HS-27A (cell line): ENCODE data around the gene CENPC.
"Not testable (repeated sequence)": the region's sequence is repeated elsewhere in the genome, so short reads cannot be mapped to it uniquely, and the experiment has no call there.

Experiments
- DNase-seq: peaks from one replicate; pipeline ENCODE4 v3.0.0-alpha.2; 2012; ENCODE audit warnings: low read depth, missing footprints

Gene CENPC

DNA sequence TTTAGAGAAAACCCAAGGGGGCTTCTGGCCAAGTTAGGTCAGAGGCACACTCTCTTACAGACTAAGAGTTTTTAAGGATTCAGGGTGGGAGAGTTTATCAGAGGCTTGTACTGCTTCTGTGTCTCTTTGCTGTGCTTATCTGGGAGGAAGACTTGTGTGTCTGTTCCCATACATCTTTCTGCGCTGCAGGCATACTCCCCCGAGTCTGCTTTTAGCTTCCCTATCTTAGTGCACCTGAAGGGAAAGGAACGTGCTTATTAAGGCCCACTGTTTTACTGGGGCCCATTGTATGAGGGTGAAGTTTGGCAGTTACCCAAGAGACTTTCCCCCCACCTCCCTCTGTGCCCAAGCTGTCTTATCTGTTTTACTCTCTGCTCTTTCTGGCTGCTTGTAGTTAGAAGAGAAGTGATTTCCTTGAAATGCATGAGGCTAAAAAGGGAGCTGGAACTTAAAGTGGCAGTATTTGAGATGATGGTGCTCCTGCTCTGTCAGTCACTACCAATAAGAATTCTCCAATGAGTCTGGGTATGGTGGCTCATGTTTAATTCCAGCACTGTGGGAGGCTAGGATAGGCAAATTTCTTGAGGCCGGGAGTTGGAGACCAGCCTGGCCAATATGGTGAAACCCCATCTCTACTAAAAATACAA is 7.0 kb upstream of the CENPC start:
- DNase-seq, result not testable (repeated sequence)

DNA sequence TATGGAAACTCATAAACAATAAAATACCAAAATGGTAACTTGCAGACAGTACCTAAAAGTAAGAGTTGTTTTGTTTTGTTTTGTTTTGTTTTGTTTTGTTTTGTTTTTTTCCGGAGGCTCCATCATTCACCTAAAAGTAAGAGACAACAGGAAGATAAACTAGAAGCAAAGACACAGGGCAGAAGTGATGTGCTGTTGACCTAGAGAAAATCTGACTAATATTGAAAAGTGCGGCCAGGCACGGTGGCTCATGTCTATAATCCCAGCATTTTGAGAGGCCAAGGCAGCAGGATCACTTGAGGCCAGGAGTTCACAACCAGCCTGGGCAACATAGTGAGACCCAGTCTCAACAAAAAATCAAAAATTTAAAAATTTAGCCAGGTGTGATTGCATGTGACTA is 5.6 kb upstream of the CENPC start:
- DNase-seq, result no peak

DNA sequence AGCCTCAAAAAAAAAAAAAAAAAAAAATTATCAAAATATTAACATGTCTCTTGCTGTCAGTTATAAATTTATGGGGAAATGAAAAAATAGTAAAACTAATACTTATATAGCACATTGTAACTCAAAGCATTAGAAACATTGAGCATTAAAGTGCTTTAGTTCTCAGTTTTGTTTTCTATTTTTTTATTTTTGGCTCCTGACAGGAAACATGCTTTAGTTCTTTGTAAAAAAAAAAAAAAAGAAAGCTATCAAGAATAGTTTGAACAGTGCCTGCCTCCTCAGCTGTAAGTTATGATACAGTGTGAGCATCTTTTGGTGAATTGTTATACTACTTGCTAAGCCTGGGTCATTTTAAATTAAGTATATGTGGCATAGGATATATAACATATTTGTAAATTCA is 5.1 kb upstream of the CENPC start:
- DNase-seq, result no peak

DNA sequence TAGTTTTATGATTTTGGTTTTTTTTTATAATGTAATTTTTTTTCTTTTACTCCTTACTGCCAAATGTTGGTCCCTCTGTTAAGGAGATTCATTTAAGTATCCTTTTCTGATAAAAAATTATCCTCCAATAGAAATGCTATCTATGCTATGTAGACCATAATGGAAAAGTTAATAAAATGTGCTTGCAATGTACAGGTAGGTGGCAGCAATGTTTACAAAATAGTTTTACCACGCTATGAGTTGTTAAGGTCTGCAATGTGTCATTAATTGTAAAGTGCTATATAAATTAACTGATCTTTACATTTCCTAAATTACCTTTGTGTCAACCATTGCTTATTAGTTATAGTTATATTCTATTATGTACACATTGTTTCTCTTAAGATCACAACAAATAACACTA is 3.8 kb upstream of the CENPC start:
- no peak for DNase-seq

DNA sequence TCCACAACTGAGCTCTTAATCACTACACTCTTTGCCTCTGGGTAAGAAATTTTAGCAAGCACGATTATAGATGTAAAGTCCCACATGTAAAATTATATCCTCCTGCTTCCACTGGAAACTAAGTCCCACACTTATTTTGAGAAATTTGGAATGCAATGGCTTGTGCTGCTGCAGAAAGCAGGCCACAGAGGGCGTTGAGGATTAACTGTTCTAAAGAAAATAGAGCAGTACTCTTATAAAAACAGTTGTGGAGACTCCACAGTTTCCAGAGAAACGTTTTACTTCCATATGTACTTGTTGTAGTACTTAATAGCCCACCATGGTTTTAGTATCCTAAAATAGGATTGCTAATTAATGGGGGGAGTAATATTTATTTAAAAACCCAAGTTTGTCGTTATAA is 1.7 kb upstream of the CENPC start:
- DNase-seq, result no peak

DNA sequence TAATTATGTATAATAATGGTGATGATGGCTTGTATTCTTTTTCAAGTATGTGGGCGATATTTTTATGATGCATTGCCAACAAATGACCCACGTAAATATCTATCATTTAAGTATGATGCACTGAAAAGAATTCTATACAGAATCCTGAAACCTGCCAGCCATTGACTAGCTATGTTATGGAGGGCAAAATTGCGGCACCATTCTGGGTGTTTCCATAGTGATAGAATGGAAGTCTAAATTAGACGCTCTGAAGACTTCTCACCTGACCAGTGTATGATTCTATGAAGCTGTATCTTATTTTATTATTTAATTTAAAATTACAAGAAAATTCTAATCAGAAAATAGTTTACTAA is 677 bp upstream of the CENPC start:
- no peak for DNase-seq

DNA sequence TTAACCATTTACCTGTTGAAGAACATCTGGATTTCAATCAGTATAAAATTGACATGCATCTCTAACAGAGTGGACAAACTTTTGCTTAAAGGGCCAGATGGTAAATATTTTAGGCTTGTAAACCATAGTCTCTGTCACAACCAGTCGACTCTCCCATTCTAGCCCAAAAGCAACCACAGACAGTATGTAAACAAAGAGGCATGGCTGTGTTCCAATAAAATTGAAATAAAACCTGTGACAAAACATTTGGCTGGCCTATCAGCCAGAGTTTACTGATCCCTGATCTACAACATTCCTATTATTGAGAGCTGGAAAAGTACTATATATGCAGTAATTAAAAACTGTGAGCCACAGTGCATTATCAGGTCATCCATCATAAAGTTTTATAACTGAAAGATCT is 3.2 kb downstream of the CENPC start:
- no peak for DNase-seq

DNA sequence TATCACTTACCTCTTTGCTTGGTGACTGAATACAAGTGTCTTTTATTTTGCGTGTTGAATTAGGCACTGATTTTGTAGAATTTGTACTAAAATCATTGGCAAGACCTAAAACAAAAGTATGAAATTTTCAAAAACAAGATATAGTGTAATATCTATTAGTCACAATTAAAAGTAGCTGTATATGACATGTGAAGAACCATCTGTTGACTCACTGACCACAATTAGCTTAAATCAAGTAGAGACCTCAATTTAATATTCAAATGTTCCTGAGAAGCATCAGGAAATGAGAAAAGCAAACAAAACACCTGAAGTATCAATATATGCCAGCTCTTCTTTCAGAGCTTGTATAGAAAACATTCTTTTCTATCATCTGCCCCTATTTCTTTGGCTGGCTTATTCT is 5.5 kb downstream of the CENPC start:
- no peak for DNase-seq

DNA sequence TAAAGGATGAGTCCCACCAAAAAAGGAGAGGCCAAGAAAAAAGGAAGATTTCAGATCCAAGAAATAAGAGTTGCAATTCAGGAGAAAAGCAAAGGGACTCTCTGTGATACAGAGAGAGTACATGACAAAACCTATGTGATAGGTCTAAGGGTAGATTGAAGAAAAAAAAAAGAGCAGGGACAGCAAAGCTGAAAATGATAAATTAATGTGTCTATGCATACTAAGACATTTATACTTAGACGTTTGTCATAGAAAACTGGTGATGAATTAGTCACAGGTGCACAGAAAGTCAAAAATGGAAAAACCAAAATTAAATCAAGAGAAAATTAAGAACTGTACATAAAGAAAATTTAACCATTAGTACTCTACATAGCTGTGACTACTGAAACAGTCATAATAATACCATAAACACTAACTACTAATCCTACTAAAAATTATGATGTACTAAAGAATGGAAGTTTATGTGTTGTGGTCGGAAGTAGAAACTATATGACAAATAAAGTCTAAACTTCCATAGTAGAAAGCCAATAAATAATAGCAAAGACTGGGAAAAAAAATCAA is 9.9 kb downstream of the CENPC start:
- no peak for DNase-seq

DNA sequence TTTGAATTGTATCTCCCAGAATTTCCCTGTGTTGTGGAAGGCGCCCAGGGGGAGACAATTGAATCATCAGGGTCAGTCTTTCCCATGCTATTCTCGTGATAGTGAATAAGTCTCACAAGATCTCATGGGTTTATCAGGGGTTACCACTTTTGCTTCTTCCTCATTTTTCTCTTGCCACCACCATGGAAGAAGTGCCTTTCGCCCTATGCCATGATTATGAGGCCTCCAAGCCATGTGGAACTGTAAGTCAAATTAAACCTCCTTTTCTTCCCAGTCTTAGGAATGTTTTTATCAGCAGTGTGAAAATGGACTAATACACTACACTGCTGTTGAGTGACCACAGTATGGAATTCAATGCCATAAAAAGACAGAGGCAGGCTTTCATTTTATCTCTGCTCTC is 12.2 kb downstream of the CENPC start:
- DNase-seq, result no peak

DNA sequence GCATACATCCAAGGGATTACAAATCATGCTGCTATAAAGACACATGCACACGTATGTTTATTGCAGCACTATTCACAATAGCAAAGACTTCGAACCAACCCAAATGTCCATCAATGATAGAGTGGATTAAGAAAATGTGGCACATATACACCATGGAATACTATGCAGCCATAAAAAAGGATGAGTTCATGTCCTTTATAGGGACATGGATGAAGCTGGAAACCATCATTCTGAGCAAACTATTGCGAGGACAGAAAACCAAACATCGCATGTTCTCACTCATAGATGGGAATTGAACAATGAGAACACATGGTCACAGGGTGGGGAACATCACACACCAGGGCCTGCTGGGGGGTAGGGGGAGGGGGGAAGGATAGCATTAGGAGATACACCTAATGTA is 12.9 kb downstream of the CENPC start:
- DNase-seq, result not testable (repeated sequence)

DNA sequence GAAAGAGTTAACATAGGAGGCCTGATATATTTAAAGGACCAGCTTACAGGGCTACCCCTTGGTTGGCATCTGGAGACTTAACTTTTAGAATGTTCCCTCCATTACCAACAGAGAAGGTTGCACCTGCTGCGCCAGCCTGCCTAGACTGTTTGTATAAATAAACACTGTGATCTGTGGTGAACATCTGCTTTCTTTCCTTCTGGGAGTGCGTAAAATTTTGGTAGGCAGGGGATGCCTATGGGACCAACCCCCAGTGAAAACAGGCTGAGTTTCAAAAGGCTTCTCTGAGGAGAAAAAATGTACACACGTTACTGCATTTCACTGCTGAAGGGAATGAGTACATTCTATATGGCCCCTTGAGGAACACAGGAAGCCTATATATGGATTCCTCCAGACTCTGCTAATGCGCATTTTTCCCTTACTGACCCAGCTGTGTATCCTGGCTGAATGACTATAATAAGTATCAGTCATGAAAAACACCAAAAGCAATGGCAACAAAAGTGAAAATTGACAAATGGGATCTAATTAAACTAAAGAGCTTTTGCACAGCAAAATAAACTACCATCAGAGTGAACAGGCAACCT is 13.8 kb downstream of the CENPC start:
- DNase-seq, result no peak

DNA sequence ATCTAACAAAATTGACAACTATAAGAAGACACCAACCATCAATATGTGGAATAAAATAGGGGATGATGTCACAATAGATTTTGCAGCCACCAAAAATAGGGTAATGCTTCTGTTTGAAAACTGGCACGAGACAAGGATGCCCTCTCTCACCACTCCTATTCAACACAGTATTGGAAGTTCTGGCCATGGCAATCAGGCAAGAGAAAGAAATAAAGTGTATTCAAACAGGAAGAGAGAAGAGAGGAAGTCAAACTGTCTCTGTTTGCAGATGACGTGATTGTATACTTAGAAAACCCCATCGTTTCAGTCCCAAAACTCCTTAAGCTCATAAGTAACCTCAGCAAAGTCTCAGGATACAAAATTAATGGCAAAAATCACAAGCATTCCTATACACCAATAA is 21.2 kb downstream of the CENPC start:
- not testable (repeated sequence) for DNase-seq

DNA sequence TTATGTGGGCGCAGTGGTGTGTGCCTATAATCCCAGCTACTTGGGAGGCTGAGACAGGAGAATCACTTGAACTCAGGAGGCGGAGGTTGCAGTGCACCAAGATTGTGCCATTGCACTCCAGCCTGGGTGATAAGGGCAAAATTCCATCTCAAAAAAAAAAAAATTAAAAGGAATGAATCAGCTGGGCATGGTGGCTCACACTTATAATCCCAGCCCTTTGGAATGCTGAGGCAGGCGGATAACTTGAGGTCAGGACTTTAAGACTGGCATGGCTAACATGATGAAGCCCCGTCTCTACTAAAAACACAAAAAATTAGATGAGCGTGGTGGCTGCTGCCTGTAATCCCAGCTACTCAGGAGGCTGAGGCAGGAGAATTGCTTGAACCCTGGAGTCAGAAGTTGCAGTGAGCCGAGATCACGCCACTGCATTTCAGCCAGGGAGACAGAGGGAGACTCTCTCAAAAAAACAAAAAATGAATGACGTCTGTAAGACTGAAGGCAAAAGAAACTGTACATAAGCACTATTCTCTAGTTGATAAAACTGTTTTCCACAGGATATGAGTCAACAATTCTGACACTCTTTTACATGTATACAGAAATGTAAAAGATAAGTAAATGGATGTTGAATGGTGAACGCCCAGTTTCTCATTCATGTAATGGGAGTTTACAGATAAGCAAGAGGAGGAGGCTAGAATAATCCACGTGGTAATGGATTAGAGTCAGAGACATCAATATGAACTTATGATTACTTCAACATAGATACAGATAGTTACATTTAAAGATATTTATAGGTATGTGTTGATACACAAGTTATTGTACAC is 22.2 kb downstream of the CENPC start:
- DNase-seq, result no peak

DNA sequence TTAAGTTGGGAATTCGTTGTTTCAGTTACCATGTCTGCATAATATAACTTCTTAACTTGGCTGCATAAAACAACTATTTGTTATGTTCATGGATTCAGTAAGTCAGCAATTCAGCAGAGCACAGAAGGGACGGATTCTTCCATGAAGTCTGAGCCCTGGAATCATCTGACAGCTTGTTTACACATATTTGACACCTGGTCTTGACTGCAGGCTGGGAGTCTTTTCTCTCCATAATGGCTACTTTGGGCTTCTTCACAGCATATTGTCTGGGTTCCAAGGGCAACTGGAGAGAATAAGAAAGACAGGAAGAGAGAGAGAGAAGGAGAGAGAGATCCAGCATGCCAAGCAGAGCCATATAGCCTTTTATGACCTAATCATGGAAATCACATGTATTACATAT is 23.1 kb downstream of the CENPC start:
- DNase-seq, result no peak

DNA sequence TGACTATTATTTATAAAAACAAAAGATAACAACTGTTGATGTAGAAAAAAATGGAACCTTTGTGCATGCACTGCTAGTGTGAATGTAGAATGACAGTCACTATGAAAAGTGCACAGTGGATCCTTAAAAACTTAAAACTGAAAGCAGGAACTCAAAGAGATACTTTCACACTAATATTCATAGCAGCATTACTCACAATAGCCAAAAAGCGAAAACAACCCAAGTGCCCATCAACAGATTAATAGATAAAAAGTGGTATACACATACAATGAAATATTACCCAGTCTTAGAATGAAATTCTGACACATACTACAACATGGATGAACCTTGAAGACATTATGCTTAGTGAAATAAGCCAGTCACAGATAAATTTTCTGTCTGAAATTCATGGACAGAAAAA is 23.8 kb downstream of the CENPC start:
- DNase-seq, result no peak

DNA sequence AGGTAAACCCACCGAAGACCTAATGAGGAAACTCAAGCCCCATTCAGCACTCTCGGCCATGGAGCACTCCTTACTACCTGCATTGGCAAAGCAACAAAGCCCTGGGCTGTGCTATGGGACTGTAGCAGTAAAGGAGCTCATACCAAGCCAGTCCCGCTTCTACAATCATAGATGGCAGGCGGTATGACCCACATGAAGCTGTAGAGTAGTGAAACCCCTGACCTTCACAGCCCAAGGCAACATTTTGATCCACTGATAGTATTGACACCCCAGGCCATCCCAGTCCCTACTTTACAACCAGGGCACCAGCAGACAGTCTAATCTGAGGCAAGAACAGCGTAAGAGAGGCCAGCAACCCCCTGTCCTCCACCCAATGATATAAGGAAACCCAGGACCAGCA is 25.2 kb downstream of the CENPC start:
- DNase-seq, result no peak

DNA sequence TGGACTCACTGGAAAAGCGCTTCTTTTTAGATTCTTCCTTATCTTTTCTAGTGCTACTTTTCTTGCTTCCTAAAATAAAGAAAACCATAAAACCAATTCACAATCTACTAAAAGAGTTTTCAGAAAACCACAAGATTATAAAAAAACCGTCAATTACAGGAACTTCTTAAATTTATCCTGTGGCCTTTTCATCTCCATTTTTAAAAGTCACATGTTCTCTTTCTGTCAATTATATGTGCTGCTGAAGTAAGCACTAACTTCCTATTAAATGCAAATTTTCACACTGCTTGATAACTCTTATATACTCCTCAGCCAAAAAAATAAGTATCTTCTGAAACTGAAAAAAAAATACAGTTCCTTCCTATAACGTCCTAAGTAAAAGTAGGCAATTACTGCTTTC is 32.8 kb downstream of the CENPC start:
- no peak for DNase-seq

DNA sequence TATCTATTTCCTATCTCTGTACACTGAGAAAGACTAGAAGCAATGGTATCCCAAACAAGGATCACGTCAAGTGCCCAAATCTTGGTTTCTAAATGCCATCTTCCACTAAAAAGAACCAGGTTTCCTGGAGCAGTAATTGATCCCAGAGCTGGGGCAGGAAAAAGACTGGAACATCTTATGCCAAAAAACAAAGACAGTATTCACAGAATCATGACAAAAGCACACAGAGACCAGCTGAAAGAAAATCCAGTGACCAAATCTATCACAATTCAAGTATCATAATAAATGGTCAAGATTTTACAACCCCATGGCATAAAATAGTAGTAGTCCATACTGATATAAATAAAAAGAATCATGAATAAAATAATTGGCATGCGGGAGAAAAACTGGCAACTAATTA is 44.9 kb downstream of the CENPC start:
- DNase-seq, result no peak

DNA sequence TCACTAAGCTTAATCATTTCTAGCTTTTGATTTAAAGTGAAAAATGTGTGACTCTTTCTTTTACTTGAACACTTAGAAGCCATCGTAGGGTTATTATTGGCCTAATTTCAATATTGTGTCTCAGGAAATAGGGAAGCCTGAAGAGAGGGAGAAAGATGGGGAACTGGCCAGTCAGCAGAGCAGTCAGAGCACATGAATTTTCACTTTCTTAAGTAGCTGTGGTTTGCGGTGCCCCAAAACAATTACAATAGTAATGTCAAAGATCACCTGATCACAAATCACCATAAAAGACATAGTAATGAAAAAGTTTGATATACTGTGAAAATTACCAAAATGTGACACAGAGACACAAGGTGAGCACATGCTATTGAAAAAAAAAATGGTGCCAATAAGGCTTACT is 45.5 kb downstream of the CENPC start:
- DNase-seq, result no peak

DNA sequence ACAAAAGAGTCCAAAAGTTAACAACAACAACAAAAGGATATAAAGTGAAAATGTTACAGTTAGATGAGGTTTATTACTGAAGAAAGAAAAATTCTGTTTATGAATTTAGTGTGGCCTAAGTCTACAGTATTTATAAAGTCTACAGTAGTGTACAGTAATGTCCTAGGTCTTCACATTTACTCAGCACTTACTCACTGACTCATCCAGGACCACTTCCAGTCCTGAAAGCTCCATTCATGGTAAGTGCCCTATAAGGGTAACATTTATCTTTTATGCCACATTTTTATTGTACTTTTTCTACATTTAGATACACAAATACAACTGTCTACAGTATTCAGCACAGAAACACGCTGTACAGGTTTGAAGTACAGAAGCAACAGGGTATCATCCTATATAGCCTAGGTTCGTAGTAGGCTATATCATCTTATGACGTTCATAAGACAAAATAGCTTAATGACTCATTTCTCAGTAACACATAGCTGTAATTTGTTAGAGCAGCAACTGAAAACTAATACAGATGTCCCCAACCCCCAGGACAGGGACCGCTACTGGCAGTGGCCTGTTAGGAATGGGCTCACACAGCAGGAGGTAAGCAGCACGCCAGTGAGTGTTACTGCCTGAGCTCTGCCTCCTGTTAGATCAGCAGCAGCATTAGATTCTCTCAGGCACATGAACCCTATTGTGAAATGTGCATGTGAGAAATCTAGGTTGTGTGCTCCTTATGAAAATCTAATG is 61.3 kb downstream of the CENPC start:
- DNase-seq, result no peak

DNA sequence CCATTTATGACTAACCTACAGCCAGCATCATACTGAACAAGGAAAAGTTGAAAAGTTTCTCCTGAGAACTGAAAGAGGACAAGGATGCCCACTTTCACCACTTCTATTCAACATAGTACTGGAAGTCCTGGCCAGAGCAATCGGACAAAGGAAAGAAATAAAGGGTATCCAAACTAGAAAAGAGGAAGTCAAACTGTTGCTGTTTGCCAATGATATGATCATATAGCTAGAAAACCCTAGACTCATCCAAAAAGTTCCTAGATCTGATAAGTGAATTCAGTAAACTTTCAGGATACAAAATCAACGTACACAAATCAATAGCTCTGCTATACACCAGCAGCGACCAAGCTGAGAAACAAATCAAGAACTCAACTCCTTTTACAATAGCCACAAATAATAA is 64.5 kb downstream of the CENPC start:
- no peak for DNase-seq

DNA sequence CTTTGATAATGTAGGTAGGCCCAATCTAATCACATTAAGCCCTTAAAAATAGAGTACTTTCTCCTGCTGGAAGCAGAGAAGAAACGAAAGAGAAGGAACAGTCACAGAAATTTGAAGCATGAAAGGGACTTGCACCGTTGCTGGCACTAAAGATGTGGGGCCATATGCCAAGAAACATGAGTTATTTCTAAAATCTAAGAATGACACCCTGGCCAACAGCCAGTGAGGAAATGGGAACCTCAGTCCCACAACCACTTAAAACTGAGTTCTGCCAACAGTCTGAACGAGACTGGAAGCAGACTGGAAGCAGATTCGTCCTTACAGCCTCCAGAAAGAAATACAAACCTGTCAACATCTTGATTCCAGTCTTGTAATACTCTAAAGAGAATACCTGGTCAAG is 70.1 kb downstream of the CENPC start:
- no peak for DNase-seq
